ENCODE data around the gene TBC1D16.

DNA sequence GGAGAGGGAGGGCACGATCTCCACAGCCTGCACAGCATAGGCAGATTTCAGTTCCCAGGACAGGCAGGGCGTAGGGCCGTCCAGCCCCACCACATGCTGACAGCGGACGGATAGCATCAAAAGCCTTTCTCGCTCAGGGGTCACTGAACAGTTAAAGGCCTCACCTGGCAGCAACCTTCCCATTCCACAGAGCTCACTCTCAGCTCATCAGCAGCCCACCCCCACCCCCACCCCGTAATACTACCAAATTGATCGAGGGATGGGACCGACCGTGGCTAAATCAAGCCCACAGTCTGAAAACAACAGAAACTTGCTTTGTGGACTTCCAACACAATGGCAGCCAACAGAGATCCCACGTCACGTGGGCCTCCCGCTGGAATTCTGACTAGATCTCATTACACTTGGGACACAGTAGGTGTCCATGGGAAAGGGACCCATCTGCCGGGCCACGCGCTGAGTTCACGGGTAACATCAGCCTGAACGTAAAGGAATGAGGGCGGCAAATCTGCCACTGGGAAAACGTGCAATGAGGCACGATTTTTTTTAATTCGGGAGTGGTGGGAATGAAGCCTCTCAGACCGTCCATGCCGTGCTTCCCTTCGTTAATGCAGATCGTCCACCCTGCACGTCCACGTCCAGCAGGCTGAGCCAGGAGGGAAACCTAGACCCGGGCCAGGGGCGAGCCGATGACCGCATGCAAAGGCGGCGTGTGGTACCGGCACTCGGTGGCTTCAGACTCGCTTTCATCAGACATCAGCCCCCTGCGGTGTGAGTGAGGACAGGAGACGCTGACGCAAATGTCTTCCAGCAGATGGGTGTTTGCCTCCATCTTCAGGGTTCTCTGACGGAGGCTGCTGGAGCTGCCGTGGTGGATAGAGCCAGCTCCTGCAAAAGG is 92.1 kb downstream of the TBC1D16 start:
- TF ChIP-seq, protein P1, sequence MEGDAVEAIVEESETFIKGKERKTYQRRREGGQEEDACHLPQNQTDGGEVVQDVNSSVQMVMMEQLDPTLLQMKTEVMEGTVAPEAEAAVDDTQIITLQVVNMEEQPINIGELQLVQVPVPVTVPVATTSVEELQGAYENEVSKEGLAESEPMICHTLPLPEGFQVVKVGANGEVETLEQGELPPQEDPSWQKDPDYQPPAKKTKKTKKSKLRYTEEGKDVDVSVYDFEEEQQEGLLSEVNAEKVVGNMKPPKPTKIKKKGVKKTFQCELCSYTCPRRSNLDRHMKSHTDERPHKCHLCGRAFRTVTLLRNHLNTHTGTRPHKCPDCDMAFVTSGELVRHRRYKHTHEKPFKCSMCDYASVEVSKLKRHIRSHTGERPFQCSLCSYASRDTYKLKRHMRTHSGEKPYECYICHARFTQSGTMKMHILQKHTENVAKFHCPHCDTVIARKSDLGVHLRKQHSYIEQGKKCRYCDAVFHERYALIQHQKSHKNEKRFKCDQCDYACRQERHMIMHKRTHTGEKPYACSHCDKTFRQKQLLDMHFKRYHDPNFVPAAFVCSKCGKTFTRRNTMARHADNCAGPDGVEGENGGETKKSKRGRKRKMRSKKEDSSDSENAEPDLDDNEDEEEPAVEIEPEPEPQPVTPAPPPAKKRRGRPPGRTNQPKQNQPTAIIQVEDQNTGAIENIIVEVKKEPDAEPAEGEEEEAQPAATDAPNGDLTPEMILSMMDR (IDR thresholded peaks at IDR 0.05), result no peak
- no peak for TF ChIP-seq POLR2A (IDR thresholded peaks at IDR 0.05)

All from esophagus squamous epithelium (tissue), 4 donors.